ENCODE measurements around the gene USP15.

The USP15 gene

GRCh38 chr12:62256408-62257096 lies 3.7 kb upstream of the USP15 start:
- 100% methylated on average over 3 of the region's 8 CpGs for WGBS (ENCODE audit: insufficient coverage, insufficient read length)
- Histone ChIP-seq H3K27ac (ENCODE audit: low read length) (no peak overlapping the region), H3K9me3 (ENCODE audit: control insufficient read depth, insufficient read depth, low read length) (no peaks in the 10 kb centered on the region), H3K36me3 (ENCODE audit: control insufficient read depth, insufficient read depth, low read length) (no peaks in the 10 kb centered on the region), H3K4me3 (ENCODE audit: low read length) (no peak overlapping the region), H3K27me3 (ENCODE audit: control insufficient read depth, insufficient read depth, low read length) (no peaks in the 10 kb centered on the region), H3K4me1 (ENCODE audit: control insufficient read depth, insufficient read depth, low read length) (no peaks in the 10 kb centered on the region)
- no peak for DNase-seq (ENCODE audit: low read depth, low spot score)

- no peak overlapping the region for H3K27ac ChIP-seq (ENCODE audit: low read length)
These were observed 2.0 kb upstream of the USP15 start for GRCh38 chr12:62258231-62258630.

GRCh38 chr12:62258941-62259630 lies 1.1 kb upstream of the USP15 start:
- Histone ChIP-seq H3K9me3 (ENCODE audit: control insufficient read depth, insufficient read depth, low read length) (no peaks in the 10 kb centered on the region), H3K36me3 (ENCODE audit: control insufficient read depth, insufficient read depth, low read length) (no peaks in the 10 kb centered on the region), H3K27me3 (ENCODE audit: control insufficient read depth, insufficient read depth, low read length) (no peaks in the 10 kb centered on the region), H3K27ac (ENCODE audit: low read length) (no peak overlapping the region), H3K4me1 (ENCODE audit: control insufficient read depth, insufficient read depth, low read length) (no peaks in the 10 kb centered on the region; the same call in 1 of the 2 replicates), H3K4me3 (ENCODE audit: low read length) (peak overlapping the region; percentile 70; the same call in 1 of the 2 replicates)
- no CpG with 5 or more reads among the region's 10 CpGs for WGBS (ENCODE audit: insufficient coverage, insufficient read length)
- DNase-seq (ENCODE audit: low read depth, low spot score): no peak

More at GRCh38 chr12:62258231-62258630, 2.0 kb upstream of the USP15 start:
- H3K27me3 ChIP-seq (ENCODE audit: control insufficient read depth, insufficient read depth, low read length): no peaks in the 10 kb centered on the region
- no peak overlapping the region for H3K4me3 ChIP-seq (ENCODE audit: low read length)
- no peaks in the 10 kb centered on the region for H3K9me3 ChIP-seq (ENCODE audit: control insufficient read depth, insufficient read depth, low read length)
- no peak for DNase-seq (ENCODE audit: low read depth, low spot score)
- WGBS (ENCODE audit: insufficient coverage, insufficient read length): no CpG with 5 or more reads among the region's 3 CpGs
- no peaks in the 10 kb centered on the region; the same call in 1 of the 2 replicates for H3K4me1 ChIP-seq (ENCODE audit: control insufficient read depth, insufficient read depth, low read length)
- H3K36me3 ChIP-seq (ENCODE audit: control insufficient read depth, insufficient read depth, low read length): no peaks in the 10 kb centered on the region

DNA sequence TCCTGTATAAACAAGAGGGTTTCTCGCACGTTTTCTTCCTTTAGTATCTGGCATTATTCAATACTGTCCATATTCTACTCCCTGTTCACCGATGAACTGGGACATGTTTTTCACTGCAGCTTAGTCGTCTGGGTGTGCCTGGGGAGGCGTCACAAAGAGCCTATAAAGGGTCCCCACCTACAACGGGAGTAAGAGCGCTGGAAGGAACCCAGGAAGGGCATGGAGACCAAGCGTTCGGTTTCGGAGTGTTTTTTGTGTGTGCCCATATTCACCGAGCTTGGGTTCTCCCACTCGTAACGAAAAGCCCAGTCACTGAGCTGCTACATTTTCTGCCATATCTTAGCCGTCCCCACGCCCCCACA lies 592 bp upstream of the USP15 start:
- peak overlapping the region; percentile 70; the same call in 1 of the 2 replicates for H3K4me3 ChIP-seq (ENCODE audit: low read length)
- no peaks in the 10 kb centered on the region; the same call in 1 of the 2 replicates for H3K4me1 ChIP-seq (ENCODE audit: control insufficient read depth, insufficient read depth, low read length)
- no CpG with 5 or more reads among the region's 15 CpGs for WGBS (ENCODE audit: insufficient coverage, insufficient read length)
- H3K27ac ChIP-seq (ENCODE audit: low read length): no peak overlapping the region
- no peaks in the 10 kb centered on the region for H3K27me3 ChIP-seq (ENCODE audit: control insufficient read depth, insufficient read depth, low read length)
- no peak for DNase-seq (ENCODE audit: low read depth, low spot score)
- H3K36me3 ChIP-seq (ENCODE audit: control insufficient read depth, insufficient read depth, low read length): no peaks in the 10 kb centered on the region
- H3K9me3 ChIP-seq (ENCODE audit: control insufficient read depth, insufficient read depth, low read length): no peaks in the 10 kb centered on the region

GRCh38 chr12:62260733-62261683 lies 804 bp downstream of the USP15 start:
- no peak for DNase-seq (ENCODE audit: low read depth, low spot score)
- H3K9me3 ChIP-seq (ENCODE audit: control insufficient read depth, insufficient read depth, low read length): no peaks in the 10 kb centered on the region
- peak overlapping the region; percentile 70 for H3K4me3 ChIP-seq (ENCODE audit: low read length)
- no peaks in the 10 kb centered on the region for H3K27me3 ChIP-seq (ENCODE audit: control insufficient read depth, insufficient read depth, low read length)
- no CpG with 5 or more reads among the region's 26 CpGs for WGBS (ENCODE audit: insufficient coverage, insufficient read length)
- no peak overlapping the region for H3K27ac ChIP-seq (ENCODE audit: low read length)
- no peaks in the 10 kb centered on the region for H3K36me3 ChIP-seq (ENCODE audit: control insufficient read depth, insufficient read depth, low read length)
- H3K4me1 ChIP-seq (ENCODE audit: control insufficient read depth, insufficient read depth, low read length): no peaks in the 10 kb centered on the region; the same call in 1 of the 2 replicates

DNA sequence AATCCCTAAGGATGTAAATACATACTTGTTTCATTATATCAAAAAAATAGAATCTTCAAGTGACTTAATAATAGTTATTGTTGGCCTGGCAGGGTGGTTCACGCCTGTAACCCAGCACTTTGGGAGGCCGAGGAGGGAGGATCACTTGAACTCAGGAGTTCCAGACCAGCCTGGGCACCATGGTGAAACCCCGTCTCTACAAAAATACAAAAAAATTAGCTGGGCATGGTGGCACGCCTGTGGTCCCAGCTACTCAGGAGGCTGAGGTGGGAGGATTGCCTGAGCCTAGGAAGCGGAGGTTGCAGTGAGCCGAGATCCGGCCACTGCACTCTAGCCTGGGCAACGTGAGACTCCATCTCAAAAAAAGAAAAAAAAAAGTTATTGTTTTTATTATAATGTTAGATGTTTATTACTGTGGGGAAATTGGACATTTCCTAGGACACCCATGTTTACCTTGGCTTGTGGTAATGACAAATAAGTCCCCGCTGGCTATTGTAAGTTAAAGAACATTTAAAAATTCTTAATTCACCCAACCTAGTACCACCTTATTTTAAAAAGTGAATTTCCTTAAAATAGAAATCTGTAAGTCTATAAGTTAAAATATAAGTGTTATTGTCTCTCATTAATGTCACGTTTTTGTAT lies 1.8 kb downstream of the USP15 start:
- H3K27ac ChIP-seq (ENCODE audit: low read length): no peak overlapping the region
- no peak overlapping the region for H3K4me3 ChIP-seq (ENCODE audit: low read length)
- no CpG with 5 or more reads among the region's 10 CpGs for WGBS (ENCODE audit: insufficient coverage, insufficient read length)
- DNase-seq (ENCODE audit: low read depth, low spot score): no peak
- H3K27me3 ChIP-seq (ENCODE audit: control insufficient read depth, insufficient read depth, low read length): no peaks in the 10 kb centered on the region
- no peaks in the 10 kb centered on the region; the same call in 1 of the 2 replicates for H3K4me1 ChIP-seq (ENCODE audit: control insufficient read depth, insufficient read depth, low read length)
- H3K9me3 ChIP-seq (ENCODE audit: control insufficient read depth, insufficient read depth, low read length): no peaks in the 10 kb centered on the region
- H3K36me3 ChIP-seq (ENCODE audit: control insufficient read depth, insufficient read depth, low read length): no peaks in the 10 kb centered on the region

DNA sequence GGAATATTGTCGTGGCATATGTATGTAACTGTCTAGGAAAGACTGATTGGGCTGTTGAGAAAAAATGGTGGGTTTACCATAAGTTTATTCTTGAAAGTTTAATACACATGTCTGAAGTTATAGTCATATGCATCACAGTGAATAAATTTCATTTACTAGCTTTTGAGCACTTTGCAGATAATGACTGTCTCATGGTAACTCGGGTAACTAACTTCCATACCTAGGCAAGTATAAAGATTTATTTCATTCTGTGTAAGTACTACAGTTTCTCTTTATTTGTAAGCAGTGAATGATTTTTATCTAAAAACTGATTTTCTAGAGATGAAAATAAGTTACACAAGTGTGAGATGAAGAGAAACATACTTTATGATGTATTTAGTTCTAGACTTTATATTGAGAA lies 3.0 kb downstream of the USP15 start:
- no peaks in the 10 kb centered on the region for H3K36me3 ChIP-seq (ENCODE audit: control insufficient read depth, insufficient read depth, low read length)
- no peak overlapping the region for H3K27ac ChIP-seq (ENCODE audit: low read length)
- H3K4me1 ChIP-seq (ENCODE audit: control insufficient read depth, insufficient read depth, low read length): no peaks in the 10 kb centered on the region; the same call in 1 of the 2 replicates
- no peak for DNase-seq (ENCODE audit: low read depth, low spot score)
- H3K4me3 ChIP-seq (ENCODE audit: low read length): no peak overlapping the region
- WGBS (ENCODE audit: insufficient coverage, insufficient read length): no CpG with 5 or more reads among the region's 2 CpGs
- no peaks in the 10 kb centered on the region for H3K9me3 ChIP-seq (ENCODE audit: control insufficient read depth, insufficient read depth, low read length)
- H3K27me3 ChIP-seq (ENCODE audit: control insufficient read depth, insufficient read depth, low read length): no peaks in the 10 kb centered on the region

GRCh38 chr12:62263966-62264365 lies 3.8 kb downstream of the USP15 start:
- Histone ChIP-seq H3K27ac (ENCODE audit: low read length) (no peak overlapping the region), H3K27me3 (ENCODE audit: control insufficient read depth, insufficient read depth, low read length) (no peaks in the 10 kb centered on the region), H3K4me3 (ENCODE audit: low read length) (no peak overlapping the region), H3K36me3 (ENCODE audit: control insufficient read depth, insufficient read depth, low read length) (no peaks in the 10 kb centered on the region), H3K4me1 (ENCODE audit: control insufficient read depth, insufficient read depth, low read length) (no peaks in the 10 kb centered on the region; the same call in 1 of the 2 replicates), H3K9me3 (ENCODE audit: control insufficient read depth, insufficient read depth, low read length) (no peaks in the 10 kb centered on the region)
- WGBS (ENCODE audit: insufficient coverage, insufficient read length): no CpG with 5 or more reads among the region's 11 CpGs
- DNase-seq (ENCODE audit: low read depth, low spot score): no peak

GRCh38 chr12:62264706-62265105 lies 4.5 kb downstream of the USP15 start:
- Histone ChIP-seq H3K36me3 (ENCODE audit: control insufficient read depth, insufficient read depth, low read length) (no peaks in the 10 kb centered on the region), H3K4me1 (ENCODE audit: control insufficient read depth, insufficient read depth, low read length) (no peaks in the 10 kb centered on the region; the same call in 1 of the 2 replicates), H3K27ac (ENCODE audit: low read length) (no peak overlapping the region), H3K9me3 (ENCODE audit: control insufficient read depth, insufficient read depth, low read length) (no peaks in the 10 kb centered on the region), H3K4me3 (ENCODE audit: low read length) (no peak overlapping the region), H3K27me3 (ENCODE audit: control insufficient read depth, insufficient read depth, low read length) (no peaks in the 10 kb centered on the region)
- no peak for DNase-seq (ENCODE audit: low read depth, low spot score)
- no CpG with 5 or more reads among the region's 3 CpGs for WGBS (ENCODE audit: insufficient coverage, insufficient read length)

DNA sequence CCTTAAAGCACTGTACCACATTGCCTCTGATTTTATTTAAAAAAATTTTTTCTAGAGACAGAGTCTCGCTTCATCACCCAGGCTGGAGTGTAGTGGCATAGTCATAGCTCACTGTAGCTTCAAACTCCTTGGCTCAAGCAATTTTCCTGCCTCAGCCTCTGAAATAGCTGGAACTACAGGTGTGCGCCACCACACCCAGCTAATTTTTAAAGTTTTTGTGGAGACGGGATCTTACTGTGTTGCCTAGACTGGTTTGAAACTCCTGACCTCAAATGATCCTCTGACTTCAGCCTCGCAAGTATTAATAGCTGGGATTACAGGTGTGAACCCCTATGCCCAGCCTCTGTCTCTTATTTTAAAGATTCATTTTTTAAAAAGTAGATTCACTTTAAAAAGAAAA lies 5.3 kb downstream of the USP15 start:
- WGBS (ENCODE audit: insufficient coverage, insufficient read length): no CpG with 5 or more reads among the region's 4 CpGs
- H3K27me3 ChIP-seq (ENCODE audit: control insufficient read depth, insufficient read depth, low read length): no peaks in the 10 kb centered on the region
- H3K4me3 ChIP-seq (ENCODE audit: low read length): no peak overlapping the region
- no peak for DNase-seq (ENCODE audit: low read depth, low spot score)
- no peaks in the 10 kb centered on the region; the same call in 1 of the 2 replicates for H3K4me1 ChIP-seq (ENCODE audit: control insufficient read depth, insufficient read depth, low read length)
- H3K36me3 ChIP-seq (ENCODE audit: control insufficient read depth, insufficient read depth, low read length): no peaks in the 10 kb centered on the region
- no peak overlapping the region for H3K27ac ChIP-seq (ENCODE audit: low read length)
- no peaks in the 10 kb centered on the region for H3K9me3 ChIP-seq (ENCODE audit: control insufficient read depth, insufficient read depth, low read length)
